Chondrocyte (in vitro differentiated cells): Measurements from ENCODE around the gene CAV1. TPM values are rescaled to one million over a fixed set of nuclear protein-coding genes. Genes with fewer than 3 reads are reported as not detected.
"Not testable (repeated sequence)": the region's sequence is repeated elsewhere in the genome, so short reads cannot be mapped to it uniquely, and the experiment has no call there.

Source experiments
- DNase-seq: peaks from one replicate; pipeline ENCODE4 v3.0.0; 2021; ENCODE audit warnings: mixed read lengths, low spot score
- H3K27ac Mint-ChIP-seq: one replicate; pipeline ENCODE4 v1.8.0; 2021; ENCODE audit warnings: mild to moderate bottlenecking, moderate library complexity, mixed read lengths; ENCODE audit not compliant: unreplicated experiment
- H3K27me3 Mint-ChIP-seq: 2 replicates; pipeline ENCODE4 v1.8.0; 2021; ENCODE audit warnings: low read depth, mixed read lengths
- H3K36me3 Mint-ChIP-seq: 2 replicates; pipeline ENCODE4 v1.8.0; 2021; ENCODE audit warnings: low read depth, mixed read lengths
- H3K4me1 Mint-ChIP-seq: 2 replicates; pipeline ENCODE4 v1.8.0; 2021; ENCODE audit warnings: low read depth, mild to moderate bottlenecking, mixed read lengths
- H3K4me3 Mint-ChIP-seq: one replicate; pipeline ENCODE4 v1.8.0; 2021; ENCODE audit warnings: mild to moderate bottlenecking, moderate library complexity, mixed read lengths; ENCODE audit not compliant: unreplicated experiment
- H3K9me3 Mint-ChIP-seq: 2 replicates; pipeline ENCODE4 v1.8.0; 2021; ENCODE audit warnings: low read depth, mixed read lengths
- long read RNA-seq: library from polyadenylated mRNA; stranded (forward); transcript quantifications from one replicate; pipeline ENCODE4 v2.0.0, GENCODE V29; 2021
- total RNA-seq: library from RNA; stranded (reverse); gene quantifications from 3 replicates; pipeline ENCODE4 v1.2.1, GENCODE V29; 2021
- TF ChIP-seq, protein P1 (sequence below): fragments of 200-600 bp; sonication (generic); IDR thresholded peaks from 2 replicates; pipeline ENCODE4 v1.5.0; 2021; ENCODE audit warnings: antibody characterized with exemption, mild to moderate bottlenecking, moderate library complexity

Gene CAV1, protein sequence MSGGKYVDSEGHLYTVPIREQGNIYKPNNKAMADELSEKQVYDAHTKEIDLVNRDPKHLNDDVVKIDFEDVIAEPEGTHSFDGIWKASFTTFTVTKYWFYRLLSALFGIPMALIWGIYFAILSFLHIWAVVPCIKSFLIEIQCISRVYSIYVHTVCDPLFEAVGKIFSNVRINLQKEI
- total RNA-seq: 230 to 297 TPM (median 296 TPM) in 3 replicates
- long read RNA-seq, transcript CAV1-203 (3 exons, 845 nt): minor isoform, 11 of 678 reads
- long read RNA-seq, transcript CAV1-206 (3 exons, 1,653 nt): minor isoform, 55 of 678 reads
- long read RNA-seq, transcript CAV1-202 (2 exons, 2,628 nt): major isoform, 339 of 678 reads
- long read RNA-seq, transcript CAV1-201 (3 exons, 2,704 nt): minor isoform, 262 of 678 reads
- long read RNA-seq, partial matches to known transcripts: 3 of 678 reads
- long read RNA-seq, other reads (novel, unspliced or antisense): 7 of 678 reads

DNA sequence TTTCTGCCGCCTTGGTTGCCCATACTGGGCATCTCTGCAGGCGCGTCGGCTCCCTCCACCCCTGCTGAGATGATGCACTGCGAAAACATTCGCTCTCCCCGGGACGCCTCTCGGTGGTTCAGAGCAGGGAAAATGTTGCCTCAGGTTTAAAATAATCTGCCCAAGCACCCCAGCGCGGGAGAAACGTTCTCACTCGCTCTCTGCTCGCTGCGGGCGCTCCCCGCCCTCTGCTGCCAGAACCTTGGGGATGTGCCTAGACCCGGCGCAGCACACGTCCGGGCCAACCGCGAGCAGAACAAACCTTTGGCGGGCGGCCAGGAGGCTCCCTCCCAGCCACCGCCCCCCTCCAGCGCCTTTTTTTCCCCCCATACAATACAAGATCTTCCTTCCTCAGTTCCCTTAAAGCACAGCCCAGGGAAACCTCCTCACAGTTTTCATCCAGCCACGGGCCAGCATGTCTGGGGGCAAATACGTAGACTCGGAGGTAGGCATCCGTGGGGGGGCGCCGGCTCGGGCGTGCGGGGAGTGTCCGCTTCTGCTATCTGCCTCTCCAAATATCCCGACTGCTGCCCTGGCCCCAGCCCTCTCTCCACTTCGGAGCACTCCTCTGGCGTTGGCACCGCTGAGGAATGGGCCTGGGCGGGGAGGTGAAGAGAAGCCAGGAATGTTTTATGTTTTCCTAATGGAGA lies at the start of gene CAV1:
Gene CAV1 (plus strand): TSS at position 428 of the 689 bp plus-strand sequence. CDS start 27 bp downstream, at position 455.
- H3K36me3 Mint-ChIP-seq: peaks cover 7% of the 10 kb centered on the region
- peak within 1 kb of the TSS; percentile 98 for H3K27ac Mint-ChIP-seq
- DNase-seq: peak; percentile 95
- peaks cover 70% of the 10 kb centered on the region for H3K4me1 Mint-ChIP-seq
- TF ChIP-seq, protein P1, sequence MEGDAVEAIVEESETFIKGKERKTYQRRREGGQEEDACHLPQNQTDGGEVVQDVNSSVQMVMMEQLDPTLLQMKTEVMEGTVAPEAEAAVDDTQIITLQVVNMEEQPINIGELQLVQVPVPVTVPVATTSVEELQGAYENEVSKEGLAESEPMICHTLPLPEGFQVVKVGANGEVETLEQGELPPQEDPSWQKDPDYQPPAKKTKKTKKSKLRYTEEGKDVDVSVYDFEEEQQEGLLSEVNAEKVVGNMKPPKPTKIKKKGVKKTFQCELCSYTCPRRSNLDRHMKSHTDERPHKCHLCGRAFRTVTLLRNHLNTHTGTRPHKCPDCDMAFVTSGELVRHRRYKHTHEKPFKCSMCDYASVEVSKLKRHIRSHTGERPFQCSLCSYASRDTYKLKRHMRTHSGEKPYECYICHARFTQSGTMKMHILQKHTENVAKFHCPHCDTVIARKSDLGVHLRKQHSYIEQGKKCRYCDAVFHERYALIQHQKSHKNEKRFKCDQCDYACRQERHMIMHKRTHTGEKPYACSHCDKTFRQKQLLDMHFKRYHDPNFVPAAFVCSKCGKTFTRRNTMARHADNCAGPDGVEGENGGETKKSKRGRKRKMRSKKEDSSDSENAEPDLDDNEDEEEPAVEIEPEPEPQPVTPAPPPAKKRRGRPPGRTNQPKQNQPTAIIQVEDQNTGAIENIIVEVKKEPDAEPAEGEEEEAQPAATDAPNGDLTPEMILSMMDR: peak; percentile 62
- H3K27me3 Mint-ChIP-seq: no peaks in the 10 kb centered on the region
- H3K9me3 Mint-ChIP-seq: no peaks in the 10 kb centered on the region
- peak within 1 kb of the TSS; percentile 98 for H3K4me3 Mint-ChIP-seq

DNA sequence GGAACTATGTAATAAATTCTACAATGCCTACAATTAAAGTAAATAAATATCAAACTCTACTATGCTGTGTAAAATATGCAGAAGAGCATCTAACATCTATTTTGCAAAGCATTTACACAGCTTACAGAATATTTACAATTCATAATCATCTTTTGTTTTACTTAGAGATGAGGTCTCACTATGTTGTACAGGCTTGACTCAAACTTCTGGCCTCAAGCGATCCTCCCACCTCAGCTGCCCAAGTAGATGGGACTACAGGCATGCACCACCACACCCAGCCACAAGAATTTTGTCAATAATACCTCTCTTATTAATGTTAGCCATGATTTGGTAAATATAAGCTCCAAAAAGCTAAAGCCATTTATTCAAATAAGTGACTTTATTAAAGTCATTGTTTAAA lies 47.2 kb upstream of the CAV1 start:
- H3K27ac Mint-ChIP-seq: peak overlapping the region; percentile 36
- H3K27me3 Mint-ChIP-seq: no peaks in the 10 kb centered on the region
- H3K4me3 Mint-ChIP-seq: no peak overlapping the region
- TF ChIP-seq, protein P1: no peak
- peaks cover 15% of the 10 kb centered on the region for H3K9me3 Mint-ChIP-seq
- H3K4me1 Mint-ChIP-seq: peaks cover 23% of the 10 kb centered on the region
- DNase-seq: no peak
- H3K36me3 Mint-ChIP-seq: no peaks in the 10 kb centered on the region

DNA sequence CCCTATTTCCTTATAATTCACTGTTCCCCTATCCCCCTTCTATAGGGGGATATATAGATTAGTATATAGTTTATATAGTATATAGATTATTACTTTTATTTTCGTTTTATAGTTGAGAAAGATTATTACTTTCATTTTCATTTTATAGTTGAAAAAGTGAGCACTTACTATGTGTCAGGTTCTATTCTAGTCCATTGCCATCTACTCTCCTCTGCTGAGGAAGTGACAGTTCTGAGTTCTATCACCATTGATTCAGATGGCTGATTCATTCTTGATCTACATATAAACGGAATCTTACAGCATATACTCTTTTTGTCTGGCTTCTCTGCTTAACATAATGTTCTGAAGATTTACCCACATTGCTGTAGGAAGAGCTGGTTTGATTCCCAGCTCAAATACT lies 46.0 kb upstream of the CAV1 start:
- Mint-ChIP-seq H3K27me3 (no peaks in the 10 kb centered on the region), H3K9me3 (peaks cover 19% of the 10 kb centered on the region), H3K4me3 (no peak overlapping the region), H3K27ac (no peak overlapping the region), H3K36me3 (no peaks in the 10 kb centered on the region), H3K4me1 (peaks cover 35% of the 10 kb centered on the region)
- DNase-seq: no peak
- TF ChIP-seq, protein P1: no peak

DNA sequence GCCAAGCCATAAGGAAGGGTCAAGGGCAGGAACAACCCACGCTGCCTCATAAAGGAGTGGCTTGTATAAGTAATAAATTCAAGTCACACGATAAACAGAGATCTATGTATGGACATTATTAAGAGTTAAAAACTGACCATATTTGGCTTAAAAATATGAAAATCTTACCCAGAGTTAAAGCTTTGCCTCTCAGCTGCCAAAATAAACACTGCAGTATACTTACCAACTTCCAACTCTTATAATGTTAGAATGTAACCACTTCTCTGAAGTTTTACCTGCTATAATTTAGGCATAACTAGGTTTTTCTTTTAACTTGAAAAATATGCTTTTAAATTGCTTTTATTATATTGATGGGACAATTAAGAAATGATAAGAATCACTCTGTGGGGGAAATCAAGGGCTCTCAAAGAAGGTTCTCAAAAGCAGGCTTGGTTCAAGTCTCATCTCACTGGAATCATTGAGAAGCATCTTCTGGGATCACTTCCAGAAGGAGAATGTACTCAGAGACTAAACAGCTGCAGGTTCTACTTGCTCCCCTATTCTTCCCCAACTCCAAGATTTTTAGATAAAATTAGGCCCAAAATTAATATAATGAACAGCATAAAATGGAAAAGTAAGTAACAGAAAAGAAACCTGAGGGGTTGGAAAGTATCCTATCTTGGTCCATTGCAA lies 41.4 kb upstream of the CAV1 start:
- no peaks in the 10 kb centered on the region for H3K36me3 Mint-ChIP-seq
- no peaks in the 10 kb centered on the region for H3K27me3 Mint-ChIP-seq
- peak overlapping the region; percentile 83 for H3K27ac Mint-ChIP-seq
- H3K4me3 Mint-ChIP-seq: no peak overlapping the region
- DNase-seq: no peak
- H3K9me3 Mint-ChIP-seq: peaks cover 4% of the 10 kb centered on the region
- peaks cover 38% of the 10 kb centered on the region for H3K4me1 Mint-ChIP-seq
- TF ChIP-seq, protein P1: no peak

DNA sequence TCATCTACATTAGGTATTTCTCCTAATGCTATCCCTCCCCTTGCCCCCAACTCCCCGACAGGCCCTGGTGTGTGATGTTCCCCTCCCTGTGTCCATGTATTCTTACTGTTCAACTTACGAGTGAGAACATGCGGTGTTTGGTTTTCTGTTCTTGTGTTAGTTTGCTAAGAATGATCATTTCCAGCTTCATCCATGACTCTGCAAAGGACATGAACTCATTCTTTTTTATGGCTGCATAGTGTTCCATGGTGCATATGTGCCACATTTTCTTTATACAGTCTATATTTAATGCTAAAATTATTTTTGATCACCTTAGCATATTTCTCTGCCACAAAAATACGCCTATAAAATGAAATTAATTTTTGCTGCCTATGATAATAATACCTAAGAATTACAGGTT lies 40.4 kb upstream of the CAV1 start:
- not testable (repeated sequence) for H3K9me3 Mint-ChIP-seq, H3K36me3 Mint-ChIP-seq, H3K27me3 Mint-ChIP-seq, H3K4me3 Mint-ChIP-seq, DNase-seq, H3K27ac Mint-ChIP-seq
- H3K4me1 Mint-ChIP-seq: peaks cover 41% of the 10 kb centered on the region
